BLaER1 treated with 17β-estradiol and CSF1 and Interleukin-3, amounts not matched to agents 10 nM and 100 nM (cell line): ENCODE results near the gene SRRM3.

Experiments
- H3K27ac ChIP-seq, 11 experiments: shearing (Covaris generic); formaldehyde crosslinking; 2 replicates each; pipeline ENCODE4 v1.8.1; 2022
- H3K27me3 ChIP-seq, 11 experiments: shearing (Covaris generic); formaldehyde crosslinking; 2 replicates each; pipeline ENCODE4 v1.8.1; 2022
- H3K36me3 ChIP-seq, 11 experiments: shearing (Covaris generic); formaldehyde crosslinking; 2 replicates each; pipeline ENCODE4 v1.8.1; 2022
- H3K4me1 ChIP-seq, 10 experiments: shearing (Covaris generic); formaldehyde crosslinking; 2 replicates each; pipeline ENCODE4 v1.8.1; 2022
- H3K4me2 ChIP-seq, 11 experiments: shearing (Covaris generic); formaldehyde crosslinking; 2 replicates each; pipeline ENCODE4 v1.8.1; 2022
- H3K4me3 ChIP-seq, 10 experiments: shearing (Covaris generic); formaldehyde crosslinking; 2 replicates each; pipeline ENCODE4 v1.8.1; 2022
- H3K9ac ChIP-seq, 11 experiments: shearing (Covaris generic); formaldehyde crosslinking; 2 replicates each; pipeline ENCODE4 v1.8.1; 2022
- H3K9me3 ChIP-seq, 11 experiments: shearing (Covaris generic); formaldehyde crosslinking; replicated peaks in 1 of 11; 2 replicates each; pipeline ENCODE4 v1.8.1; 2022
- H4K20me1 ChIP-seq, 11 experiments: shearing (Covaris generic); formaldehyde crosslinking; 2 replicates each; pipeline ENCODE4 v1.8.1; 2022
- Cebpa-rat ChIP-seq, 11 experiments: shearing (Covaris generic); IDR thresholded peaks; 2 replicates each; pipeline ENCODE4 v1.8.1; 2022

SRRM3 gene

DNA sequence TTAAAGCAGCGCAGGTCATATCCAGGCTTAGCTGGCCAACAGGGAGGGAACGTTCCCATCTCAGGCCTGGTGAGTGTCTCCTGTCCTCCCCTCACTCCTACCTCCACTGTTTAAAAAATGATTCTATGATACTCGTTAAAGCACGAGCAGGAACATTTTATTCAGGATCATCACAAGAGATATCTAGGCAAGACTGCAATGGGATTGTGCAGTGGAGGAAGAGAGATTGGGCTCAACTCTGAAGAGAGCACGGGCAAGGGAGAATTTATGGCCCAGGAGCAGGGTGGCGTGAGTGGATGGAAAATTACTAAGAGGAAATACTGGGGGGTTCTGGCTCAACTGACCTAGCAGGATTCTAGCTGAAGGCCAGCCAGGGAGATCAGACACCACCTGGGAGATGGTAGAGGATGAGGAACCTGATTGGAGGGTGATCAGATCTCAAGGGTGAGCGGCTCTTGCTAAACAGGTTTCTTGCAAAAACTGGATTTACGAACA lies 91.8 kb downstream of the SRRM3 start:
- H3K27me3 ChIP-seq, result no peaks in the 10 kb centered on the region
- no peaks in the 10 kb centered on the region for H4K20me1 ChIP-seq
- peak overlapping the region in 8 of 11 experiments; percentile 74 to 84 (median 82); a peak in 16 of 22 replicates for H3K9ac ChIP-seq
- TF ChIP-seq Cebpa-rat (IDR thresholded peaks at IDR 0.05), result no peak
- peak overlapping the region in 10 of 11 experiments; percentile 88 to 94 (median 91); a peak in 19 of 22 replicates for H3K27ac ChIP-seq
- H3K4me2 ChIP-seq, result peak overlapping the region; percentile 91 to 97 (median 92)
- H3K36me3 ChIP-seq, result no peaks in the 10 kb centered on the region
- H3K9me3 ChIP-seq, result no peaks in the 10 kb centered on the region
- peak overlapping the region in 1 of 10 experiments; percentile 44; a peak in 1 of 20 replicates for H3K4me3 ChIP-seq
- peaks cover 66 to 90% (median 86%) of the 10 kb centered on the region in 10 experiments for H3K4me1 ChIP-seq

DNA sequence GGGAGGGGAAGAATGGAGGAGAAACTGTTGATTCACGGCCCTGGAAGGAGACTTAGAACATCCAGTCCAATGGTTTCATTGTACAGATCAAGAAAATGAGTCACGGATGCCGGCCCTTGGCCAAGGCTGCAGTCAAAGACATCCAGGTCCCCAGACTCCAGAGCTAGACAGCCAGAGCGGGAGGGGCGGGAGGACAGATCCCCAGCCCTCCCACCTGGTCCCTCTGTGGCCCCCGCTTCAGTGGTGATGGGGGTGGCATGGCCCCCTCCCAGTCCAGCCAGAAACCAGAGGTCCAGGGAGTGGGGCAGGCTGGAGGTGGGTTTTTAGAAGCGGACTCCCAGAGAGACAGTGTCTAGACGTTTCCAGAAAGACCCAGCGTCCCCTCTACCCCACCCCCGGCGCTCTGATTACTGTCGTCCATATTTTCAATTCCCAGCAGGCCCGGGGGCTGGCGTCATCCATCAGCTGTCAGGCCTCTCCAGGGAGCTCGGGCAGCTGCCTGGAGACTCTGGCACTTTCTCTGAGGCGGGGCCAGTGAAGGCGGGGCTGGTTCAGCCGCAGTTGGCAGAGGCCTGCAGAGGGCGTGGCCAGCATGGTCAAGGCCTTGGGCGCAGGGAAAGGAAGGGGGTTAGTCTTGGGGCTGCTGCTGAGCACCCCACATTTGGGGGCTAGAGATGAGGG lies 92.8 kb downstream of the SRRM3 start:
- no peak for TF ChIP-seq Cebpa-rat (IDR thresholded peaks at IDR 0.05)
- Histone ChIP-seq H3K36me3 (no peaks in the 10 kb centered on the region), H3K4me2 (peak overlapping the region; percentile 91 to 97 (median 92)), H3K4me1 (peaks cover 66 to 94% (median 83%) of the 10 kb centered on the region in 10 experiments), H3K4me3 (peak overlapping the region; percentile 18 to 64 (median 49); a peak in 18 of 20 replicates), H3K9ac (peak overlapping the region; percentile 74 to 83 (median 78)), H4K20me1 (no peaks in the 10 kb centered on the region), H3K27me3 (no peaks in the 10 kb centered on the region), H3K27ac (peak overlapping the region; percentile 88 to 94 (median 91)), H3K9me3 (no peaks in the 10 kb centered on the region)

DNA sequence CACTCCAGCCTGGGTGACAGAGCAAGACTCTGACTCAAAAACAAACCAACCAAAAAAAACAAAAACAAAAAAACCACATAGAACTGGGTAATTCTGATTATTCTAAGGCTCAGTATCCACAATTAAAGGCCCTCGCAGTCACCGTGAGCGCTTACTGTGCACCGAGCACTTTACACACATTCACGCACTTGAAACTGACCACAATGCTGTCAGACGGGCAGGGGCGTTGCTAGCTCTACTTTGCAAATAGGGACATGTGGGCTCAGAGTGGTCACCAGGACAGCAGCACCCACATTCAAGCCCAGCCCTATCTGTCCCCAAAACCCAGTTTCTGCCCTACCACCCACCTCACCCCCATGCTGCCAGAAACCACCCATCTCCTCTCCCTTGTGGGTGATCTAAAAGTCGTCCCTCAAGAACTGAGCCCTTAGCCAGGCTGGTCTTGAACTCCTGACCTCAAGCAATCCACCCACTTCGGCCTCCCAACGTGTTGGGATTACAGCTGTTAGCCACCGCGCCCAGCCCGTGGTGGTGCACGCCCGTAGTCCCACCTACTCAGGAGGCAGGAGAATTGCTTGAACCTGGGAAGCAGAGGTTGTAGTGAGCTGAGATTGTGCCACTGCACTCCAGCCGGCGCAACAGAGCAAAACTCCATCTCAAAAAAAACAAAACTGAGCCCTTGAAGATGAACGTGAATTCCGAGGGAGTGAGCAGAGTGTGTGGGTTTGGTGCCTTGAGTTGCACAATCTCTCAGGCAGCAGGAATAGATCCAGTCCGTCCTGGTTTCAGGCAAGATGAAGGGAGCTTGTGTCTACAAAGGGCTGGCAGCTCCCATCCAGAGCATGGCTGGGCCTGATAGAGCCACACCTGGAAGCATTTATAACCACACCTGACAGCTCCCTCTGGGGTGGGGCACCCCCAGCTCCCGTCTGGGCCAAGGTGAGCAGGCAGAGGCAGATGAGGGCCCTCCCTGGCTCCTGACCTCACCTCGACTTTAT lies 95.3 kb downstream of the SRRM3 start:
- Histone ChIP-seq H3K27ac (no peak overlapping the region), H3K9ac (no peak overlapping the region; a peak in 2 of 22 replicates), H3K9me3 (no peaks in the 10 kb centered on the region), H3K4me2 (peak overlapping the region in 10 of 11 experiments; percentile 4 to 94 (median 92); a peak in 15 of 22 replicates), H3K4me3 (no peak overlapping the region), H3K27me3 (no peaks in the 10 kb centered on the region), H3K4me1 (peaks cover 55 to 86% (median 64%) of the 10 kb centered on the region in 10 experiments), H4K20me1 (no peaks in the 10 kb centered on the region), H3K36me3 (no peaks in the 10 kb centered on the region)
- TF ChIP-seq Cebpa-rat (IDR thresholded peaks at IDR 0.05), result peak in 5 of 11 experiments; percentile 9 to 59 (median 32); a peak in 2 of 22 replicates

DNA sequence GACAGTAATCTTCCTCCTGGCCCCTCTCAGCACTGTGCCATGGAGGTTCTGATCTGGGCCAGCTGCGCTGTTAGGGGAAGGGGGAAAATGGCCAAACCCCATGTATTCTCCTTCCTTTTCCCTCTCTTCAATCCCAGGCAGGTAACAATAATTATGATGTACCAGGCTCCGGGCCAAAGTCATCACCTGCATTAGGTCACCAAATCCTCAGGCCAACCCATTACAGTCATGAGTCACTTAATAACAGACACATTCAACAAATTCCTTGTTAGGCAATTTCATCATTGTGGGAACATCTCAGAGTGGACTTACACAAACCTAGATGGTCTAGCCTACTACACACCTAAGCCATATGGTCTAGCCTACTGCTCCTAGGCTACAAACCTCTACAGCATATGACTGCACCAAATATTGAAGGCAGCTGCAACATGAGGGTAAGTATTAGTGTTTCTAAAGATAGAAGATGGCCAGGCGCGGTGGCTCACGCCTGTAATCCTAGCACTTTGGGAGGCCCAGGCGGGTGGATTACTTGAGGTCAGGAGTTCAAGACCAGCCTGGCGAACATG lies 98.6 kb downstream of the SRRM3 start:
- peaks cover 33 to 75% (median 50%) of the 10 kb centered on the region in 10 experiments for H3K4me1 ChIP-seq

DNA sequence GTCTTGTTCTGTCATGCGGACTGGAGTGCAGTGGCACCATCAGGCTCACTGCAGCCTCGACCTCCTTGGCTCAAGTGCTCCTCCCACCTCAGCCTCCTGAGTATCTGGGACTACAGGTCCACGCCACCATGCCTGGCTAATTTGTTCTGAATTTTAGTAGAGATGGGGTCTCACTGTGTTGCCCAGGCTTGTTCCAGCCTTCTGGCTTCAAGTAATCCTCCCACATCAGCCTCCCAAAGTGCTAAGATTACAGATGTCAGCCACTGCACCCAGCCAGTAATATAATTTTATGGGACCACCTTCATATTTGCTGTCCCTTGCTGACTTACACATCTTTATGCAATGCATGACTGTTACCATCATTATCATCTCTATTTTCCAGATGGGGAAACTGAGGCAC lies 99.3 kb downstream of the SRRM3 start:
- no peak overlapping the region for H3K4me3 ChIP-seq
- H3K9ac ChIP-seq, result no peak overlapping the region
- H3K27ac ChIP-seq, result no peak overlapping the region
- TF ChIP-seq Cebpa-rat (IDR thresholded peaks at IDR 0.05), result no peak
- H3K36me3 ChIP-seq, result peaks cover 7 to 13% (median 9%) of the 10 kb centered on the region in 11 experiments; a peak in 14 of 22 replicates
- H3K27me3 ChIP-seq, result no peaks in the 10 kb centered on the region
- peaks cover 26 to 67% (median 44%) of the 10 kb centered on the region in 10 experiments for H3K4me1 ChIP-seq
- no peak overlapping the region for H3K4me2 ChIP-seq
- peaks cover 0 to 13% (median 0%) of the 10 kb centered on the region in 11 experiments; a peak in 3 of 22 replicates for H4K20me1 ChIP-seq
- no peaks in the 10 kb centered on the region for H3K9me3 ChIP-seq

More for the DNA sequence above, 98.6 kb downstream of the SRRM3 start:
- no peak for TF ChIP-seq Cebpa-rat (IDR thresholded peaks at IDR 0.05)
- H3K4me3 ChIP-seq, result no peak overlapping the region
- peaks cover 0 to 13% (median 0%) of the 10 kb centered on the region in 11 experiments; a peak in 3 of 22 replicates for H4K20me1 ChIP-seq
- no peak overlapping the region for H3K9ac ChIP-seq
- no peaks in the 10 kb centered on the region for H3K27me3 ChIP-seq
- H3K27ac ChIP-seq, result no peak overlapping the region
- no peaks in the 10 kb centered on the region for H3K9me3 ChIP-seq
- no peak overlapping the region; a peak in 1 of 22 replicates for H3K4me2 ChIP-seq
- H3K36me3 ChIP-seq, result peaks cover 7 to 13% (median 9%) of the 10 kb centered on the region in 11 experiments; a peak in 14 of 22 replicates

DNA sequence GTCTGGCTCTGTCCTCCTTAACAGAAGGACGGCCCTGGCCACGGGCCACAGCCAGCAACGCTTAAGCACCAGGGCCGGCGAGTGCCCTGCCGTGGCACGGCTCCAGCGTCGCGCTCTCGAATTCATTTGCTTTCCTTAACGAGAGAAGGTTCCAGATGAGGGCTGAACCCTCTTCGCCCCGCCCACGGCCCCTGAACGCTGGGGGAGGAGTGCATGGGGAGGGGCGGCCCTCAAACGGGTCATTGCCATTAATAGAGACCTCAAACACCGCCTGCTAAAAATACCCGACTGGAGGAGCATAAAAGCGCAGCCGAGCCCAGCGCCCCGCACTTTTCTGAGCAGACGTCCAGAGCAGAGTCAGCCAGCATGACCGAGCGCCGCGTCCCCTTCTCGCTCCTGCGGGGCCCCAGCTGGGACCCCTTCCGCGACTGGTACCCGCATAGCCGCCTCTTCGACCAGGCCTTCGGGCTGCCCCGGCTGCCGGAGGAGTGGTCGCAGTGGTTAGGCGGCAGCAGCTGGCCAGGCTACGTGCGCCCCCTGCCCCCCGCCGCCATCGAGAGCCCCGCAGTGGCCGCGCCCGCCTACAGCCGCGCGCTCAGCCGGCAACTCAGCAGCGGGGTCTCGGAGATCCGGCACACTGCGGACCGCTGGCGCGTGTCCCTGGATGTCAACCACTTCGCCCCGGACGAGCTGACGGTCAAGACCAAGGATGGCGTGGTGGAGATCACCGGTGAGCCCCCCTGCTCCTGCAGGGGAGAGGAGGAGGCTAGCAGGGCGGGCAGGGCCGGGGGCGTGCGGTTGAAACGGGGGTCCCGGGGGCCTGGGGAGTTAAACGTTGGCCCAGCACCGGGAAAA lies 100.9 kb downstream of the SRRM3 start, which contains the start of gene HSPB1:
Gene HSPB1, plus strand, starts transcription at position 327 of the 855 bp plus-strand sequence. Its CDS starts 40 bp downstream, at position 367.
- TF ChIP-seq Cebpa-rat (IDR thresholded peaks at IDR 0.05), result no peak
- Histone ChIP-seq H3K27ac (peak within 1 kb of the TSS; percentile 80 to 92 (median 87)), H3K4me2 (peak within 1 kb of the TSS; percentile 74 to 98 (median 84)), H3K9me3 (no peaks in the 10 kb centered on the region), H3K4me1 (peaks cover 30 to 67% (median 45%) of the 10 kb centered on the region in 10 experiments), H3K4me3 (peak within 1 kb of the TSS; percentile 75 to 95 (median 86)), H3K9ac (peak within 1 kb of the TSS; percentile 83 to 95 (median 90)), H3K27me3 (no peaks in the 10 kb centered on the region), H4K20me1 (peaks cover 0 to 13% (median 0%) of the 10 kb centered on the region in 11 experiments; a peak in 3 of 22 replicates), H3K36me3 (peaks cover 7 to 13% (median 9%) of the 10 kb centered on the region in 11 experiments; a peak in 14 of 22 replicates)

DNA sequence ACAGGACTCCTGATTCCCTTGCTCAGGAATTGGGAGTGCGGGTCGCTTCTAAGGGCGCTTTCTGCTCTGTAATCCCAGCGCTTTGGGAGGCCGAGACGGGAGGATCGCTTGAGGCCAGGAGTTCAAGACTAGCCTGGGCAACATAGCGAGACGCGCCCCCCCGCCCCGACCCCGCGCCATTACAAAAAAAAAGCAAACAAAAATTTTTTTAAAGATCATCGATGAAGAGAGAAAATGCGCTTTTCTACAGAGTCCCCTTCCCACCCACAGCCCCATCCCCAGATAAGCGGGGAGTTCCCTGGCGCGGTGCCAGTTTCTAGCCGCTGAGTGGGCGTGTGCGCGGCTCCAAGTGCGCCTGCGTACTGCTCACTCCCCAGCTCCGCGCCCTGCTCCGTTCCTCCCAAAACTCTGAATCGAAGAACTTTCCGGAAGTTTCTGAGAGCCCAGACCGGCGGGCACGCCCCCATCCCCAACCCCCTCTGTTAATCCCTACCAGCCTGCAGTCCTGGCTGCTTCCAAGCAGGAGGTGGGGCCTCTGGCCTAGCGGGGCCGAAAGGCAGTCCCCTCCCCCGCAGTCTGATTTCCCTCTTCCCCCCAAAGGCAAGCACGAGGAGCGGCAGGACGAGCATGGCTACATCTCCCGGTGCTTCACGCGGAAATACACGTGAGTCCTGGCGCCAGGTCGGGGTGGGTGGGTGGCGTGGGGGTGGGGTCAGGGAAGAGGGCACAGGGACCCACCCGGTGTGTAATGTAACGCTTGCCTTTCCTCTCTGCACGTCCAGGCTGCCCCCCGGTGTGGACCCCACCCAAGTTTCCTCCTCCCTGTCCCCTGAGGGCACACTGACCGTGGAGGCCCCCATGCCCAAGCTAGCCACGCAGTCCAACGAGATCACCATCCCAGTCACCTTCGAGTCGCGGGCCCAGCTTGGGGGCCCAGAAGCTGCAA lies 101.8 kb downstream of the SRRM3 start:
- H3K4me1 ChIP-seq, result peaks cover 32 to 68% (median 52%) of the 10 kb centered on the region in 10 experiments
- H3K4me3 ChIP-seq, result peak overlapping the region; percentile 75 to 95 (median 86)
- H3K27ac ChIP-seq, result peak overlapping the region; percentile 80 to 92 (median 87)
- peaks cover 0 to 13% (median 0%) of the 10 kb centered on the region in 11 experiments; a peak in 3 of 22 replicates for H4K20me1 ChIP-seq
- peaks cover 0 to under 1% (median 0%) of the 10 kb centered on the region in 11 experiments; a peak in 2 of 22 replicates for H3K9me3 ChIP-seq
- H3K4me2 ChIP-seq, result peak overlapping the region; percentile 74 to 98 (median 84)
- TF ChIP-seq Cebpa-rat (IDR thresholded peaks at IDR 0.05), result no peak
- H3K36me3 ChIP-seq, result peaks cover 7 to 13% (median 9%) of the 10 kb centered on the region in 11 experiments; a peak in 14 of 22 replicates
- no peaks in the 10 kb centered on the region for H3K27me3 ChIP-seq
- peak overlapping the region; percentile 83 to 95 (median 90) for H3K9ac ChIP-seq
